ENCODE results near the gene TCIRG1.
"Not testable (repeated sequence)": the region's sequence is repeated elsewhere in the genome, so short reads cannot be mapped to it uniquely, and the experiment has no call there.

The TCIRG1 gene

DNA sequence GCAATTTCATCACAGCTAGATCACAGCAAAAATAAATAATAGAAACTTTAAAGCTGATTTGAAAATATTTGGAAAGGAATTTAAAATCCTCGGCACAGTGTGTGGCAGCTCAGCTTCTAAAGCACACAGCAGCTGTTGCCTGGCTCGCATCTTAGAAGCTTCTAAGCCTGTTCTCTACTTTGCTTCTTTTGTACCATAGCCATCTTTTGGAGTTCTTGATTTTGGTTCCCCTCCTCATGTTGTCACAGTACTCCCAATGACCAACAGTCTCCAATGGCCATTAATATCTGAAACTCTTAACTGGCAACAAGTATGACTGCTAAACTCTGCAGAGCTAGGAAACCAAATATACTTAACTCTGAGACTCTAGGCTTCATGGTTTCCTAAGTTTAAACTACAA is 53.6 kb downstream of the TCIRG1 start:
- Histone ChIP-seq H3K14ac (ENCODE audit: low read length in 2 of 2) (no peak overlapping the region), H3K36me3 (ENCODE audit: control insufficient read depth in 1 of 2, insufficient read depth in 2 of 2, low read depth in 1 of 2, low read length in 2 of 2) (peaks cover 4 to 8% of the 10 kb centered on the region in 2 experiments), H2AFZ (ENCODE audit: low read depth, low read length) (no peak overlapping the region), H3K9ac (ENCODE audit: low read length) (no peak overlapping the region), H2BK120ac (ENCODE audit: low read depth, low read length) (no peak overlapping the region), H2BK15ac (ENCODE audit: low read depth, poor library complexity, severe bottlenecking) (no peak overlapping the region), H3K27me3 (ENCODE audit: control insufficient read depth in 1 of 2, insufficient read depth in 1 of 2, low read length in 2 of 2) (no peaks in the 10 kb centered on the region), H3K4me1 (ENCODE audit: control insufficient read depth, insufficient read depth, low read depth, low read length) (peaks cover 5% of the 10 kb centered on the region), H2BK5ac (ENCODE audit: low read depth, low read length, poor library complexity, severe bottlenecking) (no peak overlapping the region), H4K8ac (ENCODE audit: low read length) (no peak overlapping the region), H4K91ac (ENCODE audit: low read length) (no peak overlapping the region), H3K9me3 (ENCODE audit: control insufficient read depth, low read length) (no peaks in the 10 kb centered on the region), H2BK12ac (ENCODE audit: low read length in 2 of 2) (no peak overlapping the region), H3K27ac (ENCODE audit: low read length, poor library complexity, severe bottlenecking) (no peak overlapping the region), H3K4me2 (ENCODE audit: low read length, poor library complexity, severe bottlenecking) (no peak overlapping the region), H3K4me3 (ENCODE audit: insufficient read depth in 1 of 2, low read depth in 1 of 2, low read length in 2 of 2) (no peak overlapping the region), H3K18ac (ENCODE audit: low read depth in 1 of 2, low read length in 2 of 2) (no peak overlapping the region), H3K4ac (ENCODE audit: low read depth in 1 of 2, low read length in 2 of 2) (no peak overlapping the region), H3K23ac (ENCODE audit: low read length in 2 of 2) (no peak overlapping the region), H3K79me1 (replicated peaks; ENCODE audit: low read length, poor library complexity, severe bottlenecking) (peaks cover 16% of the 10 kb centered on the region), H2AK5ac (ENCODE audit: low read length, severe bottlenecking) (no peak overlapping the region)
- WGBS = 96% methylated on average over 2 of the region's 2 CpGs
- no peak for DNase-seq

DNA sequence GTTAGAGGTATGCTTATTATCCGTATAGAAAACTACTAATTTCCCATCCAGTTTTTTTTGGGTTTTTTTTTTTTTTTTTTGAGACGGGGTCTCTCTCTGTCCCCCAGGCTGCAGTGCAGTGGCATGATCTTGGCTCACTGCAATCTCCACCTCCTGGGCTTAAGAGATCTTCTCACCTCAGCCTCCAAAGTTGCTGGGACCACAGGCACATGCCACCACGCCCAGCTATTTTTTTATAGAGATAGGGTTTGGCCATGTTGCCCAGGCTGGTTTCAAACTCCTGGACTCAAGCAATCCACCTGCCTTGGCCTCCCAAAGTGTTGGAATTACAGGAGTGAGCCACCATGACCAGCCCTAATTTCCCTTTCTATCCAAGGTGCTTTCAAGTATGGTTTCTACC is 54.1 kb downstream of the TCIRG1 start:
- H3K27ac ChIP-seq (ENCODE audit: low read length, poor library complexity, severe bottlenecking); H4K91ac ChIP-seq (ENCODE audit: low read length); H3K9me3 ChIP-seq (ENCODE audit: control insufficient read depth, low read length); H4K8ac ChIP-seq (ENCODE audit: low read length); H2AK5ac ChIP-seq (ENCODE audit: low read length, severe bottlenecking); H2BK120ac ChIP-seq (ENCODE audit: low read depth, low read length); H3K4ac ChIP-seq (ENCODE audit: low read depth in 1 of 2, low read length in 2 of 2); H3K23ac ChIP-seq (ENCODE audit: low read length in 2 of 2); H3K4me3 ChIP-seq (ENCODE audit: insufficient read depth in 1 of 2, low read depth in 1 of 2, low read length in 2 of 2); DNase-seq; H2BK5ac ChIP-seq (ENCODE audit: low read depth, low read length, poor library complexity, severe bottlenecking); H3K36me3 ChIP-seq (ENCODE audit: control insufficient read depth in 1 of 2, insufficient read depth in 2 of 2, low read depth in 1 of 2, low read length in 2 of 2); H2BK15ac ChIP-seq (ENCODE audit: low read depth, poor library complexity, severe bottlenecking); H3K27me3 ChIP-seq (ENCODE audit: control insufficient read depth in 1 of 2, insufficient read depth in 1 of 2, low read length in 2 of 2); H3K4me2 ChIP-seq (ENCODE audit: low read length, poor library complexity, severe bottlenecking); H2AFZ ChIP-seq (ENCODE audit: low read depth, low read length); H3K14ac ChIP-seq (ENCODE audit: low read length in 2 of 2); H3K18ac ChIP-seq (ENCODE audit: low read depth in 1 of 2, low read length in 2 of 2); H3K4me1 ChIP-seq (ENCODE audit: control insufficient read depth, insufficient read depth, low read depth, low read length); H2BK12ac ChIP-seq (ENCODE audit: low read length in 2 of 2); H3K9ac ChIP-seq (ENCODE audit: low read length): not testable (repeated sequence)
- peaks cover 20% of the 10 kb centered on the region for H3K79me1 ChIP-seq (replicated peaks; ENCODE audit: low read length, poor library complexity, severe bottlenecking)
- WGBS = 90% methylated on average over 2 of the region's 3 CpGs

DNA sequence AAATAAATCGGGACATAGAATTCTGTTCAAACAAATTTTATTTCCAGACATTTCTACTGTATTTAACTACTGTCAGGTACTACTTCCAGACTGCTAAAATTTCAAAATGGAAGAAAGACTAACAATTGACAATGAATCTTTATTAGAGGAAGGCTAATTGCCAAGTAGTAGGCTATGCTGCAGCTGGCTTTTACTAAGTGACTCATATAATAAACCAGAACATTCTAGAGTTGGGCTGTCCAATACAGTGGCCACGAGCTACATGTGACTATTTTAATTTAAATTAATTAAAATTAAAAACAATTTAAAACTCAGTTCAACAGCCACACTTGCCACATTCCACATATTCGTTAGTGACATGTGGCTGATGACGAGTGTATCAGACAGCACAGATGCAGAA is 54.7 kb downstream of the TCIRG1 start:
- Histone ChIP-seq H2BK12ac (ENCODE audit: low read length in 2 of 2) (no peak overlapping the region), H3K14ac (ENCODE audit: low read length in 2 of 2) (no peak overlapping the region), H3K79me1 (replicated peaks; ENCODE audit: low read length, poor library complexity, severe bottlenecking) (peaks cover 20% of the 10 kb centered on the region), H2AK5ac (ENCODE audit: low read length, severe bottlenecking) (no peak overlapping the region), H3K9ac (ENCODE audit: low read length) (no peak overlapping the region), H3K4ac (ENCODE audit: low read depth in 1 of 2, low read length in 2 of 2) (no peak overlapping the region), H3K27ac (ENCODE audit: low read length, poor library complexity, severe bottlenecking) (no peak overlapping the region), H2BK15ac (ENCODE audit: low read depth, poor library complexity, severe bottlenecking) (no peak overlapping the region), H3K4me1 (ENCODE audit: control insufficient read depth, insufficient read depth, low read depth, low read length) (peaks cover 5% of the 10 kb centered on the region), H2BK5ac (ENCODE audit: low read depth, low read length, poor library complexity, severe bottlenecking) (no peak overlapping the region), H2AFZ (ENCODE audit: low read depth, low read length) (no peak overlapping the region), H3K4me2 (ENCODE audit: low read length, poor library complexity, severe bottlenecking) (no peak overlapping the region), H4K8ac (ENCODE audit: low read length) (no peak overlapping the region), H3K23ac (ENCODE audit: low read length in 2 of 2) (no peak overlapping the region), H3K27me3 (ENCODE audit: control insufficient read depth in 1 of 2, insufficient read depth in 1 of 2, low read length in 2 of 2) (no peaks in the 10 kb centered on the region), H3K36me3 (ENCODE audit: control insufficient read depth in 1 of 2, insufficient read depth in 2 of 2, low read depth in 1 of 2, low read length in 2 of 2) (peaks cover 4 to 8% of the 10 kb centered on the region in 2 experiments), H3K9me3 (ENCODE audit: control insufficient read depth, low read length) (no peaks in the 10 kb centered on the region), H2BK120ac (ENCODE audit: low read depth, low read length) (no peak overlapping the region), H3K4me3 (ENCODE audit: insufficient read depth in 1 of 2, low read depth in 1 of 2, low read length in 2 of 2) (no peak overlapping the region), H3K18ac (ENCODE audit: low read depth in 1 of 2, low read length in 2 of 2) (no peak overlapping the region), H4K91ac (ENCODE audit: low read length) (no peak overlapping the region)
- over 99% methylated on average over 3 of the region's 4 CpGs for WGBS
- DNase-seq = no peak

DNA sequence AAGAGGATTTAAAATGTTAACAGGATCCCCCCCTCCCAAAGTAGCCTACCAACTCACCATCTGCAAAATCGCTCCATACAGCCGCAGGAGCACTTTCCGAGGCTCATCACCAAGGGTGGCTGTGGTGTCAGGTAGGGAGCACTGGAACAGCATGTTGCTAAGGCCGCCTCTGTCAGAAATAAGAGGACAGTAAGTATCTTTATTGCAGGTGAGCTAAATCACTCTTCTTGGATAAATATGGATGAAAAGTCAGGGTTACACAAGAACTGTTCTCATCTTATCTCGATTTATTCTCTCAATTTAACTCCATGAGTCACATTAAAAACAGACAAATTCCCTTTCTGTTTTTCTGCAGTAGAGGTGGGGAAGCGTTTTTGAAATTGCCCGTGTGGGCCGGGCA is 58.1 kb downstream of the TCIRG1 start:
- H3K4me2 ChIP-seq (ENCODE audit: low read length, poor library complexity, severe bottlenecking) = no peak overlapping the region
- peaks cover 4 to 8% of the 10 kb centered on the region in 2 experiments for H3K36me3 ChIP-seq (ENCODE audit: control insufficient read depth in 1 of 2, insufficient read depth in 2 of 2, low read depth in 1 of 2, low read length in 2 of 2)
- peaks cover 14% of the 10 kb centered on the region for H3K79me1 ChIP-seq (replicated peaks; ENCODE audit: low read length, poor library complexity, severe bottlenecking)
- WGBS = 97% methylated on average over 8 of the region's 8 CpGs
- no peak overlapping the region for H4K8ac ChIP-seq (ENCODE audit: low read length)
- no peak overlapping the region for H4K91ac ChIP-seq (ENCODE audit: low read length)
- H2BK5ac ChIP-seq (ENCODE audit: low read depth, low read length, poor library complexity, severe bottlenecking) = no peak overlapping the region
- H3K27ac ChIP-seq (ENCODE audit: low read length, poor library complexity, severe bottlenecking) = no peak overlapping the region
- no peaks in the 10 kb centered on the region for H3K27me3 ChIP-seq (ENCODE audit: control insufficient read depth in 1 of 2, insufficient read depth in 1 of 2, low read length in 2 of 2)
- no peaks in the 10 kb centered on the region for H3K9me3 ChIP-seq (ENCODE audit: control insufficient read depth, low read length)
- no peak overlapping the region for H3K9ac ChIP-seq (ENCODE audit: low read length)
- DNase-seq = no peak
- no peak overlapping the region for H3K4me3 ChIP-seq (ENCODE audit: insufficient read depth in 1 of 2, low read depth in 1 of 2, low read length in 2 of 2)
- no peak overlapping the region for H2AFZ ChIP-seq (ENCODE audit: low read depth, low read length)
- no peak overlapping the region for H2BK120ac ChIP-seq (ENCODE audit: low read depth, low read length)
- H2BK12ac ChIP-seq (ENCODE audit: low read length in 2 of 2) = no peak overlapping the region
- no peak overlapping the region for H3K23ac ChIP-seq (ENCODE audit: low read length in 2 of 2)
- H2BK15ac ChIP-seq (ENCODE audit: low read depth, poor library complexity, severe bottlenecking) = no peak overlapping the region
- no peak overlapping the region for H3K18ac ChIP-seq (ENCODE audit: low read depth in 1 of 2, low read length in 2 of 2)
- peaks cover 2% of the 10 kb centered on the region for H3K4me1 ChIP-seq (ENCODE audit: control insufficient read depth, insufficient read depth, low read depth, low read length)
- H2AK5ac ChIP-seq (ENCODE audit: low read length, severe bottlenecking) = no peak overlapping the region
- H3K4ac ChIP-seq (ENCODE audit: low read depth in 1 of 2, low read length in 2 of 2) = no peak overlapping the region
- no peak overlapping the region for H3K14ac ChIP-seq (ENCODE audit: low read length in 2 of 2)

Measured in mesenchymal stem cell (in vitro differentiated cells and primary cell).